ENCODE results near the gene TMA7B.
"Not testable (repeated sequence)": the region's sequence is repeated elsewhere in the genome, so short reads cannot be mapped to it uniquely, and the experiment has no call there.

The TMA7B gene

GRCh38 chr22:39992088-39992826 is 32.1 kb downstream of the TMA7B start:
- TF ChIP-seq, protein P1, sequence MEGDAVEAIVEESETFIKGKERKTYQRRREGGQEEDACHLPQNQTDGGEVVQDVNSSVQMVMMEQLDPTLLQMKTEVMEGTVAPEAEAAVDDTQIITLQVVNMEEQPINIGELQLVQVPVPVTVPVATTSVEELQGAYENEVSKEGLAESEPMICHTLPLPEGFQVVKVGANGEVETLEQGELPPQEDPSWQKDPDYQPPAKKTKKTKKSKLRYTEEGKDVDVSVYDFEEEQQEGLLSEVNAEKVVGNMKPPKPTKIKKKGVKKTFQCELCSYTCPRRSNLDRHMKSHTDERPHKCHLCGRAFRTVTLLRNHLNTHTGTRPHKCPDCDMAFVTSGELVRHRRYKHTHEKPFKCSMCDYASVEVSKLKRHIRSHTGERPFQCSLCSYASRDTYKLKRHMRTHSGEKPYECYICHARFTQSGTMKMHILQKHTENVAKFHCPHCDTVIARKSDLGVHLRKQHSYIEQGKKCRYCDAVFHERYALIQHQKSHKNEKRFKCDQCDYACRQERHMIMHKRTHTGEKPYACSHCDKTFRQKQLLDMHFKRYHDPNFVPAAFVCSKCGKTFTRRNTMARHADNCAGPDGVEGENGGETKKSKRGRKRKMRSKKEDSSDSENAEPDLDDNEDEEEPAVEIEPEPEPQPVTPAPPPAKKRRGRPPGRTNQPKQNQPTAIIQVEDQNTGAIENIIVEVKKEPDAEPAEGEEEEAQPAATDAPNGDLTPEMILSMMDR (IDR thresholded peaks at IDR 0.05; ENCODE audit: low read depth, low read length): no peak
- H3K4me3 ChIP-seq (ENCODE audit: low read depth, low read length): no peak overlapping the region

GRCh38 chr22:39992894-39993293 is 32.7 kb downstream of the TMA7B start:
- H3K4me3 ChIP-seq (ENCODE audit: low read depth, low read length): not testable (repeated sequence)

DNA sequence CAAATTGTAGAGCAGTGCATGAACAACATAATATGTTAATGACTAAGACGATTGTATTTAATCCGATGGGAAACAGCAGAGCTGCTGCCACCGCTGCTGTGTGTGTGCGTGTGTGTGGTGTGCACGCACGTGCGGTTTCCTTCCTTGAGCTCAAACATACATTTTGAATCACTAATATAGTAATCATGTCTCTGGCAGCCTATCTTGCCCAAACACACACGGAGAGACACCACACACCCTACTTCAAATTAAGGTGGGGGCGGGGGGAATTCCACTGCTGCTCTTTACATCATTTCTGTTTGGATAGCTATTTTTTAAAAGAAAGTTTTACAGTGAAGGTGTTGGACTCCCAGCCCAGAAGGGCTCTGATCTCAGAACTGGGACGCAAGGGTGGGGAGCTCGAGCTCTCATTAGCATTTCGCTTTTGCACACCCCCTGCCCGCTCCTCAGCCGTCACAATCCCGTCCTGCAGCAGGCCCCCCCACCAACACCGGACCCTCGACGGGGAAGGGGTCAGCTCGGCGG is 33.9 kb downstream of the TMA7B start:
- H3K4me3 ChIP-seq (ENCODE audit: low read depth, low read length): no peak overlapping the region
- TF ChIP-seq, protein P1 (IDR thresholded peaks at IDR 0.05; ENCODE audit: low read depth, low read length): no peak

GRCh38 chr22:39994566-39995392 is 34.6 kb downstream of the TMA7B start, which contains the start of gene FAM83F:
Gene FAM83F, plus strand, starts transcription at chr22:39994954. Its CDS starts 89 bp downstream, at chr22:39995043.
- no peak within 1 kb of the TSS for H3K4me3 ChIP-seq (ENCODE audit: low read depth, low read length)
- TF ChIP-seq, protein P1 (IDR thresholded peaks at IDR 0.05; ENCODE audit: low read depth, low read length): no peak

- no peak overlapping the region for H3K4me3 ChIP-seq (ENCODE audit: low read depth, low read length)
- TF ChIP-seq, protein P1 (IDR thresholded peaks at IDR 0.05; ENCODE audit: low read depth, low read length): no peak
Observed at GRCh38 chr22:39995393-39996252, 35.4 kb downstream of the TMA7B start.

GRCh38 chr22:39996732-39997131 is 36.5 kb downstream of the TMA7B start:
- TF ChIP-seq, protein P1 (IDR thresholded peaks at IDR 0.05; ENCODE audit: low read depth, low read length): no peak
- no peak overlapping the region for H3K4me3 ChIP-seq (ENCODE audit: low read depth, low read length)

- no peak overlapping the region for H3K4me3 ChIP-seq (ENCODE audit: low read depth, low read length)
- TF ChIP-seq, protein P1 (IDR thresholded peaks at IDR 0.05; ENCODE audit: low read depth, low read length): no peak
Observed at GRCh38 chr22:39997421-39997820, 37.2 kb downstream of the TMA7B start.

Data from WI38 (cell line).